Thymus (tissue), 11 donors: ENCODE data around the gene MCOLN3. TPM values are rescaled to one million over a fixed set of nuclear protein-coding genes. Genes with fewer than 3 reads are reported as not detected.

ENCODE experiments used
- DNase-seq, 9 donors: peaks; one replicate each; pipeline ENCODE4 v3.0.0-alpha.2; 2013; ENCODE audit warnings: low spot score in 9 of 9, low read depth in 6 of 9, missing footprints in 1 of 9
- H3K27ac ChIP-seq, 2 donors: one replicate each; pipeline ENCODE4 v1.5.1; 2013; ENCODE audit warnings: control low read depth in 1 of 2, low read depth in 1 of 2, low read length in 1 of 2, mild to moderate bottlenecking in 1 of 2, moderate library complexity in 1 of 2
- H3K27me3 ChIP-seq, 2 donors: one replicate each; pipeline ENCODE4 v1.5.1; 2013; ENCODE audit warnings: low read length in 1 of 2; ENCODE audit not compliant: control insufficient read depth in 2 of 2, insufficient read depth in 1 of 2
- H3K36me3 ChIP-seq, 2 donors: one replicate each; pipeline ENCODE4 v1.5.1; 2013; ENCODE audit warnings: low read length in 1 of 2, mild to moderate bottlenecking in 1 of 2, moderate library complexity in 1 of 2; ENCODE audit not compliant: control insufficient read depth in 2 of 2, insufficient read depth in 2 of 2
- H3K4me1 ChIP-seq, 2 donors: one replicate each; pipeline ENCODE4 v1.5.1; 2013; ENCODE audit warnings: low read length in 2 of 2; ENCODE audit not compliant: control insufficient read depth in 2 of 2, insufficient read depth in 2 of 2
- H3K4me3 ChIP-seq, 2 donors: one replicate each; pipeline ENCODE4 v1.5.1; 2013; ENCODE audit warnings: low read length in 2 of 2, control low read depth in 1 of 2, mild to moderate bottlenecking in 1 of 2
- H3K9me3 ChIP-seq, 2 donors: one replicate each; pipeline ENCODE4 v1.5.1; 2013; ENCODE audit warnings: low read length in 1 of 2, mild to moderate bottlenecking in 1 of 2; ENCODE audit not compliant: control insufficient read depth in 2 of 2, insufficient read depth in 1 of 2
- WGBS: extraction: QIAGEN DNeasy Blood & Tissue Kit; methylation state at CpG from one replicate; pipeline ENCODE4 v1.1.7; 2013; 5-methylcytosine and 5-hydroxymethylcytosine counted together
- polyA plus RNA-seq: library from polyadenylated mRNA; stranded (reverse); fragments of 200-250 nt; gene quantifications from one replicate; pipeline ENCODE4 v1.2.3, GENCODE V29; 2013
- total RNA-seq: library from RNA; stranded (reverse); fragments of 120-200 nt; gene quantifications from one replicate; pipeline ENCODE4 v1.2.4, GENCODE V29; 2013
- donor health status: healthy.

The MCOLN3 gene
- total and polyA plus RNA-seq, 2 donors, result 5.6 to 13.4 TPM

GRCh38 chr1:85058786-85059185, 10.5 kb upstream of the MCOLN3 start:
- peaks cover 0 to 12% of the 10 kb centered on the region in 2 donors for H3K4me1 ChIP-seq
- no peak overlapping the region for H3K4me3 ChIP-seq
- WGBS, result 84% methylated on average over 1 of the region's 1 CpG
- H3K9me3 ChIP-seq, result no peaks in the 10 kb centered on the region
- peaks cover 0 to 4% of the 10 kb centered on the region in 2 donors for H3K27me3 ChIP-seq
- H3K27ac ChIP-seq, result no peak overlapping the region
- no peaks in the 10 kb centered on the region for H3K36me3 ChIP-seq
- no peak for DNase-seq

- H3K9me3 ChIP-seq, result no peaks in the 10 kb centered on the region
- 89% methylated on average over 1 of the region's 1 CpG for WGBS
- no peak overlapping the region for H3K27ac ChIP-seq
- no peaks in the 10 kb centered on the region for H3K36me3 ChIP-seq
- no peak overlapping the region for H3K4me3 ChIP-seq
- DNase-seq, result no peak
- peaks cover 0 to 4% of the 10 kb centered on the region in 2 donors for H3K27me3 ChIP-seq
- peaks cover 0 to 12% of the 10 kb centered on the region in 2 donors for H3K4me1 ChIP-seq
These were observed 10.0 kb upstream of the MCOLN3 start for GRCh38 chr1:85058311-85058710.

GRCh38 chr1:85054664-85055063, 6.4 kb upstream of the MCOLN3 start:
- H3K4me1 ChIP-seq, result peaks cover 0 to 3% of the 10 kb centered on the region in 2 donors
- 92% methylated on average over 4 of the region's 4 CpGs for WGBS
- H3K9me3 ChIP-seq, result no peaks in the 10 kb centered on the region
- no peak overlapping the region for H3K27ac ChIP-seq
- no peak for DNase-seq
- H3K27me3 ChIP-seq, result peaks cover 5 to 24% of the 10 kb centered on the region in 2 donors
- H3K4me3 ChIP-seq, result no peak overlapping the region
- no peaks in the 10 kb centered on the region for H3K36me3 ChIP-seq

GRCh38 chr1:85049735-85050166, 1.5 kb upstream of the MCOLN3 start:
- peaks cover 0 to 7% of the 10 kb centered on the region in 2 donors for H3K4me1 ChIP-seq
- H3K27ac ChIP-seq, result no peak overlapping the region
- H3K36me3 ChIP-seq, result no peaks in the 10 kb centered on the region
- no peak overlapping the region for H3K4me3 ChIP-seq
- WGBS, result 27% methylated on average over 11 of the region's 11 CpGs
- peak in 1 of 9 donors; percentile 29 for DNase-seq
- H3K27me3 ChIP-seq, result peaks cover 39 to 74% of the 10 kb centered on the region in 2 donors
- peaks cover 0 to 11% of the 10 kb centered on the region in 2 donors for H3K9me3 ChIP-seq

- H3K9me3 ChIP-seq, result peaks cover 0 to 11% of the 10 kb centered on the region in 2 donors
- H3K4me3 ChIP-seq, result peak overlapping the region; percentile 10 to 38
- H3K4me1 ChIP-seq, result peaks cover 0 to 7% of the 10 kb centered on the region in 2 donors
- WGBS, result 5% methylated on average over 55 of the region's 55 CpGs
- H3K27me3 ChIP-seq, result peaks cover 39 to 84% of the 10 kb centered on the region in 2 donors
- no peaks in the 10 kb centered on the region for H3K36me3 ChIP-seq
- DNase-seq, result peak in 2 of 9 donors; percentile 4 to 14
- H3K27ac ChIP-seq, result no peak overlapping the region
These were observed 616 bp downstream of the MCOLN3 start for GRCh38 chr1:85047472-85048295.

- Histone ChIP-seq H3K9me3 (peaks cover 0 to 11% of the 10 kb centered on the region in 2 donors), H3K4me3 (no peak overlapping the region), H3K27me3 (peaks cover 39 to 80% of the 10 kb centered on the region in 2 donors), H3K36me3 (no peaks in the 10 kb centered on the region), H3K27ac (no peak overlapping the region), H3K4me1 (peaks cover 0 to 7% of the 10 kb centered on the region in 2 donors)
- DNase-seq, result peak in 1 of 9 donors; percentile 9
- WGBS, result 26% methylated on average over 12 of the region's 12 CpGs
These were observed 1.2 kb downstream of the MCOLN3 start for GRCh38 chr1:85047144-85047471.

- Histone ChIP-seq H3K4me1 (no peaks in the 10 kb centered on the region), H3K4me3 (no peak overlapping the region), H3K27ac (no peak overlapping the region), H3K27me3 (peaks cover 16 to 40% of the 10 kb centered on the region in 2 donors), H3K9me3 (peaks cover 0 to 1% of the 10 kb centered on the region in 2 donors), H3K36me3 (no peaks in the 10 kb centered on the region)
- no peak for DNase-seq
These were observed 5.9 kb downstream of the MCOLN3 start for GRCh38 chr1:85042413-85042812.

GRCh38 chr1:85041793-85042192, 6.5 kb downstream of the MCOLN3 start:
- no peak overlapping the region for H3K27ac ChIP-seq
- WGBS, result 96% methylated on average over 5 of the region's 5 CpGs

GRCh38 chr1:85033221-85033620, 15.1 kb downstream of the MCOLN3 start:
- no peak overlapping the region for H3K4me3 ChIP-seq
- no peaks in the 10 kb centered on the region for H3K9me3 ChIP-seq
- H3K36me3 ChIP-seq, result no peaks in the 10 kb centered on the region
- H3K27ac ChIP-seq, result no peak overlapping the region
- H3K4me1 ChIP-seq, result no peaks in the 10 kb centered on the region
- 94% methylated on average over 2 of the region's 2 CpGs for WGBS
- no peak for DNase-seq
- H3K27me3 ChIP-seq, result no peaks in the 10 kb centered on the region

More at GRCh38 chr1:85041793-85042192, 6.5 kb downstream of the MCOLN3 start:
- Histone ChIP-seq H3K4me3 (no peak overlapping the region), H3K9me3 (no peaks in the 10 kb centered on the region), H3K4me1 (no peaks in the 10 kb centered on the region), H3K36me3 (no peaks in the 10 kb centered on the region), H3K27me3 (peaks cover 10 to 34% of the 10 kb centered on the region in 2 donors)
- DNase-seq, result no peak
